K562 (cell line): Measurements from ENCODE around the gene PMIS2. TPM values are rescaled to one million over a fixed set of nuclear protein-coding genes. Genes with fewer than 3 reads are reported as not detected.

Source experiments
- ATAC-seq: fragments of 200-7000 bp; cut with Tn5 transposase; 3 replicates; pipeline ENCODE4 v1.9.1; 2020; ENCODE audit warnings: moderate library complexity
- BruUV-seq: library from RNA; stranded (reverse); fragments of 400-500 nt; replicated peaks from 2 replicates; lab custom pipeline; 2021; lab: Mats Ljungman, UMichigan
- CTCF ChIA-PET: fragments of 300-600 bp; formaldehyde crosslinking; extraction: SDS; loops from one replicate; lab custom pipeline; 2021; ENCODE audit warnings: low intra/inter-chr PET ratio; lab: Yijun Ruan, JAX
- POLR2A ChIA-PET: fragments of 300-600, 350-650 bp; sonication (Branson Sonifier 250); formaldehyde crosslinking; extraction: SDS; loops from one replicate; lab custom pipeline; 2021; ENCODE audit warnings: antibody characterized with exemption, inconsistent platforms; lab: Yijun Ruan, JAX
- DNase-seq, 4 experiments: peaks; one replicate each; pipeline versions ENCODE4 v3.0.0 to v3.0.0-alpha.2; 2011 to 2018; ENCODE audit warnings: low spot score in 3 of 4, mixed read lengths in 3 of 4; ENCODE audit errors: extremely low read depth in 1 of 4
- FAIRE-seq: peaks from 2 replicates; lab custom pipeline; 2011; peaks lifted over from hg19 to GRCh38; lab: Jason Lieb, UNC
- H2AFZ ChIP-seq: 2 replicates; pipeline ENCODE4 v1.6.0; 2011; ENCODE audit warnings: low read depth, low read length, control low read depth, inconsistent platforms
- H3K27ac ChIP-seq: fragments of 200-600 bp; 3 replicates; pipeline ENCODE4 v1.8.0; 2011; ENCODE audit warnings: low read depth, mild to moderate bottlenecking, control low read depth, inconsistent platforms, low read length, moderate library complexity, mixed read lengths; ENCODE audit errors: extremely low read depth
- H3K27me3 ChIP-seq, 2 experiments: fragments of 300-600 bp in 1 of 2; 2 replicates in 1 of 2; 3 replicates in 1 of 2; pipeline versions ENCODE4 v1.6.0 to v1.8.0; 2011; ENCODE audit warnings: inconsistent platforms in 2 of 2, low read length in 2 of 2, mild to moderate bottlenecking in 1 of 2, mixed read lengths in 1 of 2, moderate library complexity in 1 of 2; ENCODE audit not compliant: control insufficient read depth in 2 of 2, insufficient read depth in 2 of 2
- H3K36me3 ChIP-seq: fragments of 300-600 bp; 3 replicates; pipeline ENCODE4 v1.8.0; 2011; ENCODE audit warnings: mild to moderate bottlenecking, low read length, inconsistent platforms; ENCODE audit not compliant: control insufficient read depth, insufficient read depth
- H3K4me1 ChIP-seq, 2 experiments: fragments of 200-600 bp in 1 of 2; replicated peaks in 1 of 2; 2 replicates in 1 of 2; 3 replicates in 1 of 2; pipeline versions ENCODE4 v1.5.1 to v1.8.0; 2011; ENCODE audit warnings: inconsistent platforms in 2 of 2, low read length in 2 of 2, mild to moderate bottlenecking in 1 of 2, mixed read lengths in 1 of 2, moderate library complexity in 1 of 2; ENCODE audit not compliant: control insufficient read depth in 2 of 2, insufficient read depth in 2 of 2
- H3K4me2 ChIP-seq: 2 replicates; pipeline ENCODE4 v1.6.1; 2011; ENCODE audit warnings: low read length, control low read depth, inconsistent platforms, mixed read lengths; ENCODE audit not compliant: insufficient read depth
- H3K4me3 ChIP-seq: fragments of 200-600 bp; sonication (generic), shearing (Covaris generic); 2 replicates; pipeline ENCODE4 v1.5.1; 2016; ENCODE audit warnings: control low read depth, inconsistent platforms
- H3K79me2 ChIP-seq: fragments of 200-600 bp; 3 replicates; pipeline ENCODE4 v1.8.0; 2011; ENCODE audit warnings: low read length, inconsistent platforms; ENCODE audit not compliant: control insufficient read depth, insufficient read depth
- H3K9ac ChIP-seq, 2 experiments: 2 replicates each; pipeline versions ENCODE4 v1.6.0 to v1.6.1; 2011; ENCODE audit warnings: low read depth in 2 of 2, low read length in 2 of 2, control low read depth in 1 of 2, inconsistent platforms in 1 of 2, mild to moderate bottlenecking in 1 of 2, mixed read lengths in 1 of 2; ENCODE audit not compliant: insufficient read depth in 1 of 2
- H3K9me1 ChIP-seq: one replicate; pipeline ENCODE4 v1.6.0; 2011; ENCODE audit warnings: inconsistent platforms, mild to moderate bottlenecking, low read length, moderate library complexity; ENCODE audit not compliant: control insufficient read depth, insufficient read depth
- H3K9me3 ChIP-seq: replicated peaks from 2 replicates; pipeline ENCODE4 v1.5.1; 2011; ENCODE audit warnings: low read depth, low read length, inconsistent platforms; ENCODE audit not compliant: control insufficient read depth, insufficient read depth
- H4K20me1 ChIP-seq: replicated peaks from 2 replicates; pipeline ENCODE4 v1.6.1; 2011; ENCODE audit warnings: low read length, inconsistent platforms, mixed read lengths; ENCODE audit not compliant: control insufficient read depth, insufficient read depth
- E2F6 ChIP-seq, 2 experiments: IDR thresholded peaks; 2 replicates each; pipeline ENCODE4 v1.6.1; 2011; ENCODE audit warnings: borderline replicate concordance in 1 of 2, control low read depth in 1 of 2, low read depth in 1 of 2, low read length in 1 of 2, mild to moderate bottlenecking in 1 of 2, mixed read lengths in 1 of 2, moderate library complexity in 1 of 2; ENCODE audit not compliant: insufficient read depth in 1 of 2, insufficient read length in 1 of 2, poor library complexity in 1 of 2, severe bottlenecking in 1 of 2; ENCODE audit errors: extremely low read depth in 1 of 2
- GTF2A2 ChIP-seq: IDR thresholded peaks from 2 replicates; pipeline ENCODE4 v1.6.1; 2016; ENCODE audit warnings: mild to moderate bottlenecking, missing genetic modification characterization, missing compliant biosample characterization
- RBFOX2 ChIP-seq: fragments of 200-400 bp; formaldehyde crosslinking; IDR thresholded peaks from 2 replicates; pipeline ENCODE4 v1.6.1; 2017; ENCODE audit warnings: low read depth, mild to moderate bottlenecking, low read length, moderate library complexity
- RBM25 ChIP-seq: fragments of 200-400 bp; formaldehyde crosslinking; IDR thresholded peaks from 2 replicates; pipeline ENCODE4 v1.6.1; 2018; ENCODE audit warnings: low read length, low read depth, moderate library complexity; ENCODE audit not compliant: severe bottlenecking
- ZBTB33 ChIP-seq: sonication (generic); formaldehyde crosslinking; IDR thresholded peaks from 2 replicates; pipeline ENCODE4 v1.8.1; 2023; ENCODE audit warnings: mild to moderate bottlenecking, missing genetic modification reagents
- ZKSCAN1 ChIP-seq: fragments of 150-350 bp; IDR thresholded peaks from 2 replicates; pipeline ENCODE4 v1.6.1; 2016; ENCODE audit warnings: low read depth, low read length
- ZNF232 ChIP-seq: sonication (generic); formaldehyde crosslinking; IDR thresholded peaks from 2 replicates; pipeline ENCODE4 v1.8.0; 2022; ENCODE audit warnings: mild to moderate bottlenecking, missing genetic modification reagents
- ZNF280A ChIP-seq: fragments of 450-650 bp; IDR thresholded peaks from 2 replicates; pipeline ENCODE4 v1.6.1; 2018; ENCODE audit warnings: mild to moderate bottlenecking, low read depth; ENCODE audit not compliant: partially characterized antibody
- WGBS: fragments of 100-300 bp; shearing (Covaris generic); methylation state at CpG from one replicate; pipeline ENCODE4 v1.1.6; 2016; ENCODE audit warnings: low coverage, mixed read lengths; ENCODE audit not compliant: insufficient coverage; ENCODE audit errors: missing lambda C conversion rate; 5-methylcytosine and 5-hydroxymethylcytosine counted together
- in situ Hi-C: fragments of 300-500 bp; cut with MboI; formaldehyde crosslinking; loops from 4 replicates; pipeline ENCODE4 v1.15.0; 2018; ENCODE audit warnings: inconsistent platforms, mixed read lengths
- intact Hi-C: fragments of 100-400 bp; cut with micrococcal nuclease; formaldehyde crosslinking; loops from 2 replicates; pipeline ENCODE4 v1.14.2; 2022
- polyA plus RNA-seq, 8 experiments: library from polyadenylated mRNA; depleted of rRNA in 4 of 8; stranded (reverse) in 5 of 8; unstranded in 3 of 8; fragments of >200 nt; fragmentation: Nextera tagmentation in 2 of 8; fragmentation: Illumina TruSeq in 1 of 8; extraction: Ambion mirVana in 2 of 8; extraction: Trizol in 1 of 8; gene quantifications; 2 replicates each; pipeline versions ENCODE4 v1.2.1 to v1.2.3, GENCODE V29; 2011 to 2014; ENCODE audit warnings: inconsistent platforms in 1 of 8, missing spikeins in 1 of 8
- total RNA-seq, 7 experiments: library from RNA; depleted of rRNA in 6 of 7; stranded (reverse); fragments of >200 nt in 6 of 7; fragmentation: Illumina TruSeq in 2 of 7; extraction: Trizol in 2 of 7; gene quantifications; 2 replicates each; pipeline versions ENCODE4 v1.2.1 to v1.2.3, GENCODE V29; 2011 to 2021; ENCODE audit warnings: low replicate concordance in 1 of 7

The PMIS2 gene
- total and polyA plus RNA-seq, 9 of the 15 experiments (the other 6 are each of a cell fraction or from before 2014, with no cell fraction given): not detected

- no peak for FAIRE-seq
- no peak for DNase-seq
- Histone ChIP-seq H3K27ac (no peak overlapping the region), H3K4me2 (no peak overlapping the region), H3K27me3 (peaks cover 0 to 6% of the 10 kb centered on the region in 2 experiments; a peak in 3 of 5 replicates), H3K9me3 (no peaks in the 10 kb centered on the region; the same call in 1 of the 2 replicates), H3K36me3 (peaks cover 32% of the 10 kb centered on the region; the same call in 2 of the 3 replicates), H3K9me1 (peaks cover 6% of the 10 kb centered on the region), H3K9ac (no peak overlapping the region), H3K4me1 (peaks cover 10 to 50% of the 10 kb centered on the region in 2 experiments; a peak in 3 of 5 replicates), H3K4me3 (no peak overlapping the region), H3K79me2 (peaks cover 19% of the 10 kb centered on the region), H2AFZ (no peak overlapping the region), H4K20me1 (peaks cover 9% of the 10 kb centered on the region)
- no peak for TF ChIP-seq ZNF232 (CRISPR knock-in tag)
- TF ChIP-seq ZNF280A: no peak
- TF ChIP-seq ZBTB33 (CRISPR knock-in tag): peak; percentile 92
- peak; percentile 98 for TF ChIP-seq ZKSCAN1
- no peak for TF ChIP-seq E2F6 (IDR thresholded peaks at IDR 0.05; ENCODE audit: borderline replicate concordance in 1 of 2, extremely low read depth in 1 of 2, insufficient read depth in 1 of 2, insufficient read length in 1 of 2, low read depth in 1 of 2, low read length in 1 of 2, poor library complexity in 1 of 2, severe bottlenecking in 1 of 2)
- TF ChIP-seq RBM25: peak; percentile 23
- TF ChIP-seq GTF2A2: no peak
- peak; percentile 23; the same call in 1 of the 2 replicates for TF ChIP-seq RBFOX2
- no TSS peak for BruUV-seq
- POLR2A ChIA-PET: interaction anchor here (1.2 kb wide), 1 partner anchor 9 kb away, joined by 3 read pairs; no protein-coding TSS in a partner anchor
- intact Hi-C loops (no loop called here), in situ Hi-C loops (no loop called here)
- WGBS: 86% methylated on average over 15 of the region's 15 CpGs
- ATAC-seq: no peak
- CTCF ChIA-PET: interaction anchor here (0.6 to 3.6 kb wide), 2 partner anchors 53 to 167 kb away, joined by 3 to 25 read pairs; partner anchors contain the start of gene KMT2B
Observed at GRCh38 chr19:35549879-35550523, 36.0 kb upstream of the PMIS2 start.
